ENCODE data around the gene ENAH. TPM values are rescaled to one million over a fixed set of nuclear protein-coding genes. Genes with fewer than 3 reads are reported as not detected.

ENAH gene
- total and polyA plus RNA-seq, 9 of the 15 experiments (the other 6 are each of a cell fraction or from before 2014, with no cell fraction given) = 0.03 to 1.2 (median 0.15) TPM

DNA sequence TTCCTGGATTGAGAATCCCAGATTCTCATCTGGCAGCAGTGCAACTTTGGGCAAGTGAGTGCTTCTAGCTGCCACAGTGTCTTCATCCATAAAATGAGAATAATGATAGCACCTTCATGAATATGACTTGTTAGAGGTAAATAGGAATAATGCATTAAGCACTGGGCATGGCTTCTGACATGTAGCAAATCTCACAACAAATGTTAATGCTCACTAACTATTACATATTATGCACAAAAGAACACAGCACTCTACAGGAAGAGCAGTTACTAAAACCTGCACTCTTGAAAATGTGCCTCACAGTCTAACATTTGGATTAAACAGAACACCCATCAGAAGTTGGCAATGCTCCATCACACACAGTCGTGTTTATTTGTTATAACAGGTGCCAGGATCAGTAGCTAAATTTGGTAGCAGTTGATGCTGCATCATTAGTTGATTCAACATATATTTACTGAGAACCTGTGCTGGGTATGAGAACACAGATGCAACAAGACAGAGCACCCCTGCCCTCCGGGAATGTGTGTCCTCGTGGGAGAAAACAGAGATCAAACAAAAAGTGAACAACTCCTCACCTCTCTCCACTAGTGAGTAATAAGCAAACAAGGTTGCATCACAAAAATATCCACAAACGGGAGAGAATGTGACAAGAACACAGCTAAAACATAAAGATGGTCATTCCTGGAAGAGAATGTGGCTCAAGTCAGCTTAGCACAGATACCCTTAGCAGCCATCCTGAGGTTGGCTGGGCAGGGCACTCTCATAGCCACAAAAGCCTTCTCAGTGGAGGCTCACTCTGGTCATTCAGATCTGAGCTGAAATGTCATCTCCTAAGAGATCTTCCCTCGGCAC is 198.9 kb downstream of the ENAH start (continued):
- TF ChIP-seq, protein P1, sequence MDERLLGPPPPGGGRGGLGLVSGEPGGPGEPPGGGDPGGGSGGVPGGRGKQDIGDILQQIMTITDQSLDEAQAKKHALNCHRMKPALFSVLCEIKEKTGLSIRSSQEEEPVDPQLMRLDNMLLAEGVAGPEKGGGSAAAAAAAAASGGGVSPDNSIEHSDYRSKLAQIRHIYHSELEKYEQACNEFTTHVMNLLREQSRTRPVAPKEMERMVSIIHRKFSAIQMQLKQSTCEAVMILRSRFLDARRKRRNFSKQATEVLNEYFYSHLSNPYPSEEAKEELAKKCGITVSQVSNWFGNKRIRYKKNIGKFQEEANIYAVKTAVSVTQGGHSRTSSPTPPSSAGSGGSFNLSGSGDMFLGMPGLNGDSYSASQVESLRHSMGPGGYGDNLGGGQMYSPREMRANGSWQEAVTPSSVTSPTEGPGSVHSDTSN (CRISPR knock-in tag; IDR thresholded peaks at IDR 0.05; ENCODE audit: low read depth) = no peak
- TF ChIP-seq, protein P1 (tag; conservative IDR thresholded peaks at IDR 0.05; ENCODE audit: low read depth) = no peak
- TF ChIP-seq ZKSCAN3 (CRISPR knock-in tag; IDR thresholded peaks at IDR 0.05) (no peak), HEY1 (CRISPR knock-in tag; IDR thresholded peaks at IDR 0.05; ENCODE audit: borderline replicate concordance) (no peak), XRCC5 (IDR thresholded peaks at IDR 0.05; ENCODE audit: low read depth, low read length) (no peak), WHSC1 (IDR thresholded peaks at IDR 0.05; ENCODE audit: low read length) (no peak), ZBTB17 (CRISPR knock-in tag; IDR thresholded peaks at IDR 0.05) (no peak), COPS2 (conservative IDR thresholded peaks at IDR 0.05) (no peak), DPF2 (IDR thresholded peaks at IDR 0.05) (no peak), U2AF2 (optimal IDR thresholded peaks at IDR 0.05; ENCODE audit: low read depth, low read length) (no peak), ZNF583 (CRISPR knock-in tag; IDR thresholded peaks at IDR 0.05) (no peak), HDAC3 (IDR thresholded peaks at IDR 0.05; ENCODE audit: borderline replicate concordance, partially characterized antibody) (no peak)
- TF ChIP-seq, protein P2, sequence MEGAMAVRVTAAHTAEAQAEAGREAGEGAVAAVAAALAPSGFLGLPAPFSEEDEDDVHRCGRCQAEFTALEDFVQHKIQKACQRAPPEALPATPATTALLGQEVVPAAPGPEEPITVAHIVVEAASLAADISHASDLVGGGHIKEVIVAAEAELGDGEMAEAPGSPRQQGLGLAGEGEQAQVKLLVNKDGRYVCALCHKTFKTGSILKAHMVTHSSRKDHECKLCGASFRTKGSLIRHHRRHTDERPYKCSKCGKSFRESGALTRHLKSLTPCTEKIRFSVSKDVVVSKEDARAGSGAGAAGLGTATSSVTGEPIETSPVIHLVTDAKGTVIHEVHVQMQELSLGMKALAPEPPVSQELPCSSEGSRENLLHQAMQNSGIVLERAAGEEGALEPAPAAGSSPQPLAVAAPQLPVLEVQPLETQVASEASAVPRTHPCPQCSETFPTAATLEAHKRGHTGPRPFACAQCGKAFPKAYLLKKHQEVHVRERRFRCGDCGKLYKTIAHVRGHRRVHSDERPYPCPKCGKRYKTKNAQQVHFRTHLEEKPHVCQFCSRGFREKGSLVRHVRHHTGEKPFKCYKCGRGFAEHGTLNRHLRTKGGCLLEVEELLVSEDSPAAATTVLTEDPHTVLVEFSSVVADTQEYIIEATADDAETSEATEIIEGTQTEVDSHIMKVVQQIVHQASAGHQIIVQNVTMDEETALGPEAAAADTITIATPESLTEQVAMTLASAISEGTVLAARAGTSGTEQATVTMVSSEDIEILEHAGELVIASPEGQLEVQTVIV (CRISPR knock-in tag; IDR thresholded peaks at IDR 0.05; ENCODE audit: borderline replicate concordance) = no peak
